Midbrain (tissue), 1 donor: ENCODE measurements around the gene CD164.
"Not testable (repeated sequence)": the region's sequence is repeated elsewhere in the genome, so short reads cannot be mapped to it uniquely, and the experiment has no call there.

Source experiments
- DNase-seq: peaks from one replicate; lab custom pipeline; 2025; lab: John Stamatoyannopoulos, UW

Gene CD164

DNA sequence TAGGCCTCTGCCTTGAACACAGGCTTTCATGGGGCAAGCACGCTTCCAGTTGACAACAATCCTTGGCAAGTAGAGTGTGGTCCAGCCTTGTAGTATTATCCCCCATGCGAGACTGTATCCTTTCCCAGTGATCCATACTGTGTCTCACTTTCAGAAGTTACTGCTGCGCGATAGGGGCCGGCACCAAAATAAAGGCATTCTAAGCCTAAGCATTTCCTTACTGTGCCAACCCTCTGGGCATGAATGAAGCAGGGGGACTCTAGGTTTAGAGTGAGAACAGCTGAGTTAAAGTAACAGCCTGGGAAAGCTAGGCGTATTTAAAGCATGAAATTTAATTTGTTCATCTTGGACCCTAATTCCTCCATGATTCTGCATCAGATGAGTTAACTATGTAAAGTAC lies 39.4 kb downstream of the CD164 start:
- DNase-seq: no peak

DNA sequence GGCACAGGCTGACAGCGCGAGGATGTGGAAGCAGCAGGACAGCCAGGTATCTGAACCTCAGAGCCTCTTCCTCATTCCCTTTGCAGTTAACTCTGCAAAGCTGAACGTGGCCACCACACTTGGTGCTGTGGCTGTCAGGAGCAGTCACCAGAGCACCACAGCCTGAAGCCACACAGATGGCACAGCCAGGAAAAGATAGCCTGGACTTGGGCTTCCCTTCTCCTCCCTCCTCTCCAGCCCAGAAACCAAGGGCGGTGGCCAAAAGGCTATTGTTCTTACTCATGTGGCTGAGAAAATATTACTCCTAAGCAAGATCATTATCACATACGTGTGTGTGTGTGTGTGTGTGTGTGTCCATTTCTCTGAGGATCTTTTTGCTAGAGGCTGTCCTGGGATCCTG lies 39.8 kb downstream of the CD164 start:
- DNase-seq: no peak

DNA sequence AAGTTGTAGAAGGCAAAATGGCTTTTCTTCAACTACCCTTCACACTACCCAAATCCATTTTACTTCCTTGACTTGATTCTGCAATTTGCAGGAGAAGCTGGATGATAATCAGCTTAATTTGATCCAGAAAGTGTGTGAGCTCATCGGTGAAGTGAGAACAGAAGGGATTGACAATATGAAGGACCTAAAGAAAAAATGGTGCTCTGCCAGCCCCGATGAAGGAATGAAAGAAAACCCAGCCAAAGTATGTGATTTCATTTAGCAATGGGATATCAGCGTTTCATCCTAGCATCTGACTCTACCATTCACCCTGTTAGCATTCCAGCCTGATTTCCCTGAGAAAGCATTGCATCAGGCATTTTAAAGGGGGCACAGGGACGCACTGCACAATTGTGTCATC lies 41.5 kb downstream of the CD164 start:
- DNase-seq: no peak

DNA sequence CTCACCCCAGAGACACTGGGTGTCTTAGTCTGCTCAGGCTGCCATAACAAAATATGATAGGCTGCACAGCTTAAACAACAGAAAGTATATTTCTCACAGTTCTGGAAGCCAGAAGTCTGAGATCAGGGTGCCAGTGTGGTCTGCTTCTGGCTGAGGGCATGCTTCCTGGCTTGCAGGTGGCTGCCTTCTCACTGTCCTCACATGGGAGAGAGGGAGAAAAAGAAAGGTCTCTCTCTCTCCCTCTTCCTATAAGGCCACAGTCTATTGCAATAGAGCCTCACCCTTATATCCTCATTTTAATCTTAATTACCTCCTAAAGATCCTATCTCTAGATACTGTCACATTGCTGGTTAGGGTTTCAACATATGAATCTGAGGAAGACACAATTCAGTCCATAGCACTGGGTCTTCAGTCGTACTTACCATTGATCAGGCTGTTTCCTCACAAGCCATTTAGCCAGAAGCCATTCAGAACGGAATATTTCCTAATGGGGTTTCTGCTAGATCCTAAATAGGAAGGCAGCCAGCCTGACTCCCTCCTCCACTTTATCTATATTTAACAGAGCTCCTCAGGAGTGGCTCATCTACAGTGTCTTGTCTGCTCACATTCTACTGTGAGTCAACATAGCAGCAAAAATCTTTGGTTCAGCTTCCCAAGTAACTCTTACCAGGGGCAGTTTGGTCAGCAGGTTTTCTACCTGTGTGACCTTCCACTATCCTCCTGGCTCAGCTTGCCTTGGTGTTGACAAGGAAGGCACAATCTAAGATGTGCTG lies 42.2 kb downstream of the CD164 start:
- no peak for DNase-seq

DNA sequence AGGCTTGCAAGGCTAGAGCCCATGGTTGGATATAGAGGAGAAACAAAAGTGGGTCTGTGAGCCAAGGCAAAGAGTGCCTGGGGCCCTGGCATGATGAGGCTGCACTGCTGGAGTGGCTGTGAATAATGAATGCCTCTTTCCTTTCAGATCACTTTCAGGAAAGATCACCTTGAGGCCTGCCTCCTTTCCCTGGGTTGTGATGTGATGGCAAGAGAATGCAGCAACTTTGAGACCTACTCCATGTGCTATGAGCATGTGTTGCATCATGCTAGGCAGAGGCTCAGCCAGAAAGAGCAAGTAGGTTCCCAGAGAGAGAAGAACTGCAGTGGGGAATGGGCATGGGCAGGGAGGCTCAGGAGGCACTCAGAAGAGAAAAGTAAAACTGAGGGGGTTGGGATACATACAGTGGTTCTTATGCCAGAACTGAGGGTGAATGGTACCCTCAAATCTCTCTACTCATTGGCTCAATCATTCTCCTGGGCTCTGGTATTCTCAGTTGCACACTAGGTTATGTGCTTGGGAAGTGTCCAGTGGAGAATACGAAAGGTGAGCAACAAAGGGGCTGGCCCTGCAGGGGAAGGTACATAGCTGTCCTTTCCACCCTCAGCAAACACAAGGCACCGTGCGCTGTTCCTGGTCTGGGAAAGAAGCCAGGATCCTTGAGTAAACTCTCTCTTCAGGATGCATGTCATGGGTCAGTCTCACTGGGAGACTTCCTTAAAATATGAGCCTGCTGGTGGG lies 45.9 kb downstream of the CD164 start:
- DNase-seq: no peak

DNA sequence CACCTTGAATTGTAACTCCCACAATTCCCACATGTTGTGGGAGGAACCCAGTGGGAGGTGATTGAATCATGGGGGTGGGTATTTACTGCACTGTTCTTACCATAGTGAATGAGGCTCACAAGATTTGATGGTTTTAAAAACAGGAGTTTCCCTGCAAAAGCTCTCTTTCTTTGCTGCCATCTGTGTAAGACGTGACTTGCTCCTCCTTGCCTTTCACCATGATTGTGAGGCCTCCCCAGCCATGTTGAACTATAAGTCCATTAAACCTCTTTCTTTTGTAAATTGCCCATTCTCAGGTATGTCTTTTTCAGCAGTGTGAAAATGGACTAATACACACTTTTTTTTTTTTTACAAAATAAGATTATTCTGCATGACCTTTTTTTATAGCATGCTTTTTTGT lies 48.4 kb downstream of the CD164 start:
- not testable (repeated sequence) for DNase-seq

DNA sequence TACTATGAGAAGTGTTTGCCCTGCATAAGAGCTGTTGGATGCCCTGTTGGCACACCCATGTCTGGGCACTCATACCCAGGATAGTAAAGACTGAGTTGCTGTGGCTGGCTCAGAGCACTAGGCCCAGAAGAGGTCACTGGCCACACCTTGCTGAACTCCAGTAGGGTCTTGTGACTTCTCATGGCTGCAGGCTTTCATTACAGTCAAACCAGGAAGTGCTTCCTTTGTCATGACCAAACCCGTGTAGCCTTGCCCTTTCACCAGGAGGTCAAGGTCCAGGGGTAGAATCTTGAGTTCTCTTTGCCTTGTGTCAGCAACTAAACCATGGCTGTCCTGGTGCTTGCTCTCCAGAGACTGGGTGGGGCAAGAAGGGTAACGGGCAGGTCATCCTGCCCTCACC lies 49.5 kb downstream of the CD164 start:
- DNase-seq: no peak

DNA sequence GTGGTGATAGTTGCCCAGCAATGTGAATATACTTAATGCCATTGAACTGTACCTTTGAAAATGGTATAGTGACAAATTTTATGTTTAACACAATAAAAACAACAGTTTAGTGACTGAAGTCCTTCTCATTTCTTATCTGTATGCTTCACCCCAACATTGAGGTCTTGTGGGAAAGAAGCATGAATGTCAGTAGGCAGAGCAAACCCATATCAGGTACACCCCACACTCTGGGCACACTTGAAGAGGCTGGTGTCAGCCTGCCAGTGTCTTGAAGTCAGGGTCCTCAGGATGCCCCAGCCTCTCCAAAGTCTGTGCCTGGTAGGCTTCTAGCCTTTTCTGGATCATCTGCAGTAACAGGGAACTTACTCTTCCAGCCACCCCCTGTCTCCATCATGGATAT lies 51.2 kb downstream of the CD164 start:
- no peak for DNase-seq

DNA sequence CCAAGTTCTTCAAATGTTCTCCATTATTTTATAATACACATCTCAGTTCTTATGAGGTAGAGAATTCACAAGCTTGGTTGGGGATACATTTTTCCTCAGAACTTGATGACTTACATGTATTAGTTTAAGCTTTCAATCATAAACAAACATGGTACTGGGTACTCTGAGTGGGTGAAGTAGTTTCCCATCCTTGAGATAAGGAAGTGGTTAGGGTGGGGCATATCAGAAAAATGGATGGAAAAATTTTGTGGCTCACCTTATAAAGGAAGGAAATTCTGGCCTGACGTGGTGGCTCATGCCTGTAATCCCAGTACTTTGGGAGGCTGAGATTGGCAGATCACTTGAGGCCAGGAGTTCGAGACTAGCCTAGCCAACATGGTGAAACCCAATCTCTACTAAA lies 52.0 kb downstream of the CD164 start:
- no peak for DNase-seq

DNA sequence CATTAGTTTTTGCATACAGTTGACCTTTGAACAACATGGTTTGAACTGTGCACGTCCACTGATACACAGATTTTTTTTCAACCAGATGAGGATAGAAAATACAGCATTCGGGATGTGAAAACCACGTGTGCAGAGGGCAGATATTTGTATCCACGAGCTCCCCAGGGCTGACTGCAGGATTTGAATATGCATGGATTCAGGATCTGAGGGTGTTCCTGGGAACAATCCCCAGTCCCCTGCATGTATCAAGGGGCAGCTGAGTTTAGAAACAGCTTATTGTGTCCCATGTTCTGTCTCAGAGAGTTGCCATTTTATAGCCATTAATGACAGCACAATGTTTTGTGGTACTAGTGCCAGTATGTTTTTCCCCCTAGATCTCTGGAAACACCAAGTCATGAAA lies 53.6 kb downstream of the CD164 start:
- no peak for DNase-seq

DNA sequence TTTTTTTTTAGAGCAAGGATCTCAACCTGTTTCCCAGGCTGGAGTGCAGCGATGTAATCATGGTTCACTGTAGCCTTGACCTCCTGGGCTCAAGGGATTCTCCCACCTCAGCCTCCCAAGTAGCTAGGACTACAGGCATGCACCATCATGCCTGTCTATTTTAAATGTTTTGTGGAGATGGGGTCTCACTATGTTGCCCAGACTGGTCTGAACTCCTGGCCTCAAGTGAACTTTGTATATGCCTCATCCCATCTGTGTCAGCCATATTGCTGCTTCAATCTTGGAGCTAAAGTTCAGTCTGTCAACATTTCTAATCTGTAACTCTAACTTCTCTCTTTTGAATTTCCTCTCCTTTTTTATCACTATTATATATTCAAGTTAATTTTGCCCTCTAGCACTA lies 54.3 kb downstream of the CD164 start:
- no peak for DNase-seq

DNA sequence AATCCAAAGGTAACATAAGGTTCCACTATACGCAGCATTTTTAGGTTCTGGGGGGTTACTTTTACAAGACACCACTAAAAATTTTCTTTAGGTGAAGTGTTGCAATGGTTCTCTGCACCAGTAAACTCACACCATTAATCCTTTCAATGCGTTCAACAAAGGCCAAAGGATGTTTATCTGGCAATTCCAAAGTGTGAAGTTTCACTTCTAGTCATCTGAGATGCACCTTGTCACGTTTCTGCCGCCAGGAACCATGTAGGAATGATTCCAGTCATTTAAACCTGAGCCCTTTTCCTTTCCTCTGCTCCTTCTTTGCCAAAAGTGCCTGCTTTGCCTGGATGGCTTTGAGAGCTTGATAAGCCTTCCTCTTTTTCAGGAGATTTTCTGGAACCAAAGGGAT lies 54.8 kb downstream of the CD164 start:
- no peak for DNase-seq

DNA sequence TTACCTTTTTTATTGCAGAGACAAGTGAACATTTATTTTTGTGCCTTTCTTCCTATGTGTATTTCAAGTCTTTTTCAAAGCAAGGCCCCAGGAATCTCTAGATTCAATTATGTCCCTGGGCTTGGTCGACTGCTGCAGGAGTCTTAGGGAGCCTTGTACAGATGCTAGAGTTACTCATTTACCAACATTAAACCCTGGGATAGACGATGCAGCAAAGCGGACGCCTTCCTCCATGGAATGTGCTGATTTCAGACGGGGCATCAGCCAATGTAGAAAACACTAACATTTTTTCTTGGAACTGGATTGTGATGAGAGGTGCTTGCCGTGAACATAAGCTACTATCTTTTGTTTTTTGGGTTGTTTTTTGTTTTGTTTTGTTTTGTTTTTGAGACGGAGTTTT lies 55.9 kb downstream of the CD164 start:
- DNase-seq: no peak

DNA sequence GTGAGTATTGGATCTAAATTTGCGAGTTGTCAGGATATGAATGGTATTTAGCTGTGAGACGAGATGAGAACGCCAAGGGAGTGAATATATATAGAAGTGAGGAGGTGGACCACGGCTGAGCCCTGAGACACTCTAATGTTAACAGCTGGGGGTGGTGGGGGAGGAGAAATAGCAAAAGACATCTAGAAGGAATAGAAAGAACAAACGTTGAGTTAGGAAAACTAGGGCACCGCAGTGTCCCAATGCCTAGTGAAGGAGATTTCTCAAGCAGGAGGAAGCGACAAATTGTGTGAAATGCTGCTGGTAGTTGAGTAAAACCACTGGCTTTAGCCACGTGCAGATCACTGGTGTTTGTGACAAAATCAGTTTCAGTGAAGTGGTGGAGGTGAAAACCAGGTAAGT lies 56.9 kb downstream of the CD164 start:
- no peak for DNase-seq

DNA sequence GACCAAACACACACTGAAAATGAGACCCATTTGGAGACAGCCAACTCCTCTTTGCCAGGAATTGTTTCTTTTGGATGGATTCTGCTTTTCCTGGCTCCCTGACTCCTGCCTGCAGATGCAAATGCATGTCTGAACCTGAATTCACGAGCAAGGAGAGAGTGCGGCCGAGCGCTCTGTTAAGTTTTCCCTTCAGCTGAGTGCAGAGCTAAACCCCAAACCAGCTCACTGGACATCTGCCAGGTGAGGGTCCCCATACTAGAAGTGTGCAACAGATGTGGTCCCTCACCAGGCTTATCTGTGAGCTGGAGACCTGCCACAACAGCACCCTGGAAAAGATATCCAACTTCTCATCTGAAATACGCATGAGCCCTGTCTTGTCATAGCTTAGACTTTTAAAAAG lies 59.0 kb downstream of the CD164 start:
- no peak for DNase-seq

DNA sequence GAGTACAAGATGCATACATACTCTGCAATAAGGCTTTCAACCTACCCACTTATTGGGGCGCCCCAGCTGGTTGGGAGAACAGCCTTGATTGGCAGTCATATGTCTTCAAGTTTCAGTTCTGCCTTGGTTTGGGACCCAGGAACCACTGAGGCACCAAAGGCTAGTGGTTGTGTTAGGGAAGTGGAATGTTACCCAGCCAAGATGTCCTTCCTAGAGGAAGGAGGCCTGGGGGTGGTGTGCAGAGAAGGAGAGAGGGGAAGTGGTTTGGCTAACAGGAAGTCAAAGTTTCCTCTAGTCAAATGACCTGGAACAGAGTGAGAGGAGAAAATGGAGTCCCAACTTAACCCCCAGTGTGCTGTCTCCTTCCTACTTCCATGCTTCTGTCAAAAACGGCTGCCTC lies 59.4 kb downstream of the CD164 start:
- peak; percentile 26 for DNase-seq

DNA sequence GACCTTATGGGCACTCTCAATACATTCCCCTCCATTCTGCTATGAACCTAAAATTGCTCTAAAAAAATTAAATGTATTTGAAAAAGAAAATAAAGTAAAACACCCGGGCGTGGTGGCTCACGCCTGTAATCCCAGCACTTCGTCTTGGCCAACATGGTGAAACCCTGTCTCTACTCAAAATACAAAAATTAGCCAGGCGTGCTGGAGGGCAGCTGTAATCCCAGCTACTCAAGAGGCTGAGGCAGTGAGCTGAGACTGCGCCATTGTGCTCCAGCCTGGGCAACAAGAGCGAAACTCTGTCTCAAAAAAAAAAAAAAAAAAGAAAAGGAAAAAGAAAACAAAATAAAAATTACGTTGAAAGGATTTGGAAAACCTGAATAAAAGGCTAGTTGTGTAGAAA lies 60.5 kb downstream of the CD164 start:
- no peak for DNase-seq

DNA sequence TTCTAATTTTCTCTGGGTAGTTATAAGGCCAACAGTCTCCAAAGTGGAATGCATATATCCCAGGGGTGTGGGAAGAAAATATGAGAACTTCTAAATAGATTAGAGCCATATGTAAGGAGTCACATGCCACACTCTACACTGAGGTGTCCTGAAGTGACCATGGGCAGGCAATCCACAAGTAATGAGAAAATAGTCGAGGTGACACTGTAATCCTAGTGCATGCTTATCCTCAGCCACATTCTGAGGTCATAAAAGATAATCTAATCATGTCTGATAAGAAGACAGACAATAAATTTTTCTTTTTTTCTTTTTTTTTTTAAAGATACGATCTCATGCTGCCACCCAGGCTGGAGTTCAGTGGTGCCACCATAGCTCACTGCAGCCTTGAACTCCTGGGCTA lies 62.2 kb downstream of the CD164 start:
- DNase-seq: no peak

DNA sequence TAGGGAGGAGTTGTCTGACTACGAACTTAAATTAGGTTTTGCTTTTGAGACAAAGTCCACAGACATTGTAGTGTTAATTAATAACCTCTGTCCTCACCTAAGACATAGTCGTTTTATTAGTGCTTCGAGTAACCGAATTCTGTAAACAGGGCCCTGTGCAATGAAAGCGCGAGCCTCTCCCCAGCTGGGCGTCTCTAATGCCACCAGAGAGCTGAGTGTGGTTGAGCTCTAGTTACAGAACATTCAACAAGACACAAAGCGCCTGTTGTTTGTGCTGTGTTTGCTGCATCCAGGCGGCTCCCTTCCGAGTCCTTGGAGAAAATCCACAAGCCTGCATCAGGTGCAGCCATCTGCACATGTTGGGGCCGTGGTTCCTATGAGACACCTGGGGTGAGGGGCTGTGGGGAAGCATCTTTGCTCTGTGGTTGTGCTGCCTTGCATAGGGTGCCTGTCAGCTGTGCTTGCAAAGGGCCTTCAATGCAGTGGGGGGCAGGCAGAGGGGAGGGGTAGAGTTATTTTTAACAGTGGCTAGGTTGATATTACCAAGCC lies 63.9 kb downstream of the CD164 start:
- DNase-seq: peak; percentile 86

DNA sequence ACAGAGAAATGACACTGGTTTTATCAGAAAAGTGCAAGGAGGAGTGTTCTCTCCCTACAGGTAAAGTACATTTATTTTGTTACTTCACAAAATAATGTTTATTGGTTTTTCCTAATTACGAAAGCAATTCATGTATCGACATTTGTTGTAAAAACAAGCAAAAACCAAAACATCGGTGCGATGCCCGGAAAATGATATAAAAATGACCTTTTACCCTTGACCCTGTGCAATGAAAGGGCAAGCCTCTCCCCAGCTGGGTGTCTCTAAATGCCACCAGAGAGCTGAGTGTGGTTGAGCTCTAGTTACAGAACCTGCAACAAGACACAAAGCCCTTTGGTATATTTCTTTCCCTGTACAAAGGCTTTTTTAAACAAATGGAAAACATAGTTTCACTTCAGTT lies 65.4 kb downstream of the CD164 start:
- DNase-seq: no peak
